Measurements from ENCODE around the gene RAPGEF6.

GRCh38 chr5:131633830-131634229 lies 1.2 kb downstream of the RAPGEF6 start:
- no peak for TF ChIP-seq PATZ1 (CRISPR knock-in tag; IDR thresholded peaks at IDR 0.05; ENCODE audit: borderline replicate concordance)
- no peak for TF ChIP-seq TSHZ2 (CRISPR knock-in tag; IDR thresholded peaks at IDR 0.05)
- TF ChIP-seq SNAI2 (CRISPR knock-in tag; IDR thresholded peaks at IDR 0.05) = no peak
- no peak for TF ChIP-seq CSDC2 (CRISPR knock-in tag; IDR thresholded peaks at IDR 0.05)
- TF ChIP-seq RARB (CRISPR knock-in tag; IDR thresholded peaks at IDR 0.05) = no peak
- no peak for TF ChIP-seq CREB5 (CRISPR knock-in tag; IDR thresholded peaks at IDR 0.05; ENCODE audit: low read depth)
- no peak for TF ChIP-seq ZNF70 (CRISPR knock-in tag; IDR thresholded peaks at IDR 0.05)
- TF ChIP-seq POU6F1 (CRISPR knock-in tag; IDR thresholded peaks at IDR 0.05; ENCODE audit: borderline replicate concordance, low read depth) = no peak
- TF ChIP-seq ARNTL (CRISPR knock-in tag; IDR thresholded peaks at IDR 0.05; ENCODE audit: borderline replicate concordance, low read depth) = no peak
- no peak for TF ChIP-seq CSRNP3 (CRISPR knock-in tag; IDR thresholded peaks at IDR 0.05)
